ENCODE results near the gene DCAF15.

DCAF15 gene

DNA sequence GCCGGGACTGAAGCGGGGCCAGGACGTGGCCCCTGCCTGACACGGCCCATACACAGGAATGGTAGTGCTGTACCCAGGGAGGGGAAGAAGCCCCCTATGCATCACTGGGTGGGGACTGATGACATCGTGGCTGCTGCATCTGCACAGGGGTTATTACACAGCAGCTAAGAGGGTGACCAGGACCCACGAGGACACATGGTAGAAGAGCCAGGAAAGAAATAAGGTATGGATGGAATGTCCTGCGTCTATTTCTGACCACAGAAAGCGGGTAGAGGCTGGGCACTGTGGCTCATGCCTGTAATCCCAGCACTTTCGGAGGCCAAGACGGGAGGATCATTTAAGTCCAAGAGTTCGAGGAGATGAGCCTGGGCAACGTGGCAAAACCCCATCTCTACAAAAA lies 24.1 kb downstream of the DCAF15 start:
- DNase-seq (ENCODE audit: low read depth, low spot score), result no peak

- no peak for DNase-seq (ENCODE audit: low read depth, low spot score)
These were observed 25.5 kb downstream of the DCAF15 start for GRCh38 chr19:13977803-13978202.

DNA sequence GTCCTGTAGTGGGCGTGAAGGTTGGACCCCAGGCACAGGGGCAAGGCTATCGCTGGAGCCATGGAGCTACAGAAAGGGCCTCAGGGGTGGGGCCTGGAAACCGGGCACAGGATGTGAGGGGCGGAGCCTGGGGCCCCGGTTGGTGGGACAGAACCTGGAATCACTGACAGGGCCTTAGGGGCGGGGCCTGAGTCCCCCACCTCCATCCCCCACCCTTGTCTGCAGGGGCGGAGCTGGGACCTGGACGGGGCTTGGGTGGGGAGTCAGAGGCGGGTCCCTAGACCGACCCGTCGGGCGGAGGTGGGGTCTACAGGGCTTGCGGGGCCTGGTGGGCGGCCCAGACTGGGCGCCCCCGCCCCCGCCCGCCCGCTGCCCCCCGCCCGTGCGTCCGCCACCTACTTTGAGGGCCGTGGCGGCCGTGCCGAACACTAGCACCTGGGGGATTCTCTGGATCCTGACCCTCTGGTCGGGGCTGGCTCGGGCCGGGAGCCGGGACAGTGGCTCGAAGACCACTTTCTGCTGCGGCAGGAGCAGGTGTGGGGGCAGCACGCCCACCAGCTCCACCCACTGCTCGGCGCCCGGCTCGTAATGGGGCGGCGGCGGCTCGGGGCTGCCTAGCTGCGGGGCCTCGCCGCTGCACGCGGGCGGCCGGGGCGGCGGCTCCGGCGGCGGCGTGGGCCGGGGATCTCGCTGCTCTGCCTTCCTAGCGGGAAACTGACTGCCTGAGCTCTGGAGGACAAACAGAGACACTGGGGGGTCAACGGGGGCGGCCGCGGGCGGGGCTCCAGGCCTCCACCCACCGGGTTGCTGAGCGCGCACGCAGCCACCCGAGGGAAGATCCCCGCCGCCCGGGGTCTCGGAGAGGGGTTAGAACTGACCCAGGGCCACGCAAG lies 26.3 kb downstream of the DCAF15 start:
- DNase-seq (ENCODE audit: low read depth, low spot score), result no peak

- no peak for DNase-seq (ENCODE audit: low read depth, low spot score)
These were observed 26.9 kb downstream of the DCAF15 start for GRCh38 chr19:13979244-13979615.

DNA sequence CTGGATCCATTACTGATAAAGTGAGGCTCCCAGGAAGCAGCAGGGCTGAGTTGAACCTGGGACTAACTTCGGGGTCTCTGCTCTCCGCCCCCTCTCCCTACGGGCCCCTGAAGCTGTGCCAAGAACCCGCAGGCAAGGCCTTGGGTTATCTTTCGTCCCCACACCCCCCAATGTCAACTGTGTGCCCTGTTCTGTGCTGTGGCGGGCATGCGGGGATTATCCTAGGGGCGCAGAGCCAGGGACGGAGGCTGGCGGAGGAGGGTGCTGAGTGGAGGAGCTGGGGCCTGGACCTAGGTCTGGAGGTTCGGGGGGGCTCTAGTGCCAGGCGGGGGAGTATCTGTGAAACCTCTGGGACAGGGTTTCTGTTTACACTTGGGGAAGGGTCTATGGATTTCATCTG lies 27.4 kb downstream of the DCAF15 start:
- no peak for DNase-seq (ENCODE audit: low read depth, low spot score)

GRCh38 chr19:13980340-13980739 lies 28.0 kb downstream of the DCAF15 start:
- no peak for DNase-seq (ENCODE audit: low read depth, low spot score)

DNA sequence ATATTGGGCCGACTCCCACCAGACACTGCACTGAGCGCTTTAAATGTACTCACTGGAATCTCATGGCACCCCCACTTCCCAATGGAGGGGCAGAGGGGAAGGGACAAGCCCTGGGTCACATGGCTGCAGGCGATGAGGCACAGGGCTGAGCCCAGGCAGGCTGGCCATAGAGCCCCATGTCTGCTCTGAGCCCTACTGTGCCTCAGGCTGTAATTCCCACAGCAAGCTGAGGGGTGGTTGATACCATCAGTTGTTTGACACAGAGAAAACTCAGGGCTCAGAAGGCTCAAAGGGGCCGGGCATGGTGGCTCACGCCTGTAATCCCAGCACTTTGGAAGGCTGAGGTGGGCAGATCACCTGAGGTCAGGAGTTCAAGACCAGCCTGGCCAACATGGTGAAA lies 28.7 kb downstream of the DCAF15 start:
- DNase-seq (ENCODE audit: low read depth, low spot score), result no peak

DNA sequence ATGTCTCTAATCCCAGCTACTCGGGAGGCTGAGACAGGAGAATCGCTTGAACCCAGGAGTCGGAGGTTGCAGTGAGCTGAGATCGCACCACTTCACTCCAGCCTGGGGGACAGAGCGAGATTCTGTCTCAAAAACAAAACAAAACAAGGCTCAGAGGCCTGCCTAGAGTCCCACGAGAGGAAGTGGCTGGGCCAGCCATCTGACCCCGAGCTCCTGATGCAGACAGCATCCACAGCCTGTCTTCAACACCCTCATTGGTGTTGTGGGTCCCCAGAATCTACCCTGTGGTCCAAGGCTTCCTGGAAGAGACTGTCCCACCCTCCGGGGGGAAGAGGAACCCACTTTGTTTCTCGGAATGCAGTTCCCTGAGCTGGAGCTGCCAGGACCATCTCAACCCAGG lies 29.2 kb downstream of the DCAF15 start:
- DNase-seq (ENCODE audit: low read depth, low spot score), result no peak

GRCh38 chr19:13981988-13982501 lies 29.7 kb downstream of the DCAF15 start:
- no peak for DNase-seq (ENCODE audit: low read depth, low spot score)

GRCh38 chr19:13982773-13983172 lies 30.5 kb downstream of the DCAF15 start:
- no peak for DNase-seq (ENCODE audit: low read depth, low spot score)

- DNase-seq (ENCODE audit: low read depth, low spot score), result no peak
These were observed 31.0 kb downstream of the DCAF15 start for GRCh38 chr19:13983213-13983889.

GRCh38 chr19:13984186-13984585 lies 31.9 kb downstream of the DCAF15 start:
- no peak for DNase-seq (ENCODE audit: low read depth, low spot score)

- no peak for DNase-seq (ENCODE audit: low read depth, low spot score)
These were observed 32.8 kb downstream of the DCAF15 start for GRCh38 chr19:13984875-13985741.

DNA sequence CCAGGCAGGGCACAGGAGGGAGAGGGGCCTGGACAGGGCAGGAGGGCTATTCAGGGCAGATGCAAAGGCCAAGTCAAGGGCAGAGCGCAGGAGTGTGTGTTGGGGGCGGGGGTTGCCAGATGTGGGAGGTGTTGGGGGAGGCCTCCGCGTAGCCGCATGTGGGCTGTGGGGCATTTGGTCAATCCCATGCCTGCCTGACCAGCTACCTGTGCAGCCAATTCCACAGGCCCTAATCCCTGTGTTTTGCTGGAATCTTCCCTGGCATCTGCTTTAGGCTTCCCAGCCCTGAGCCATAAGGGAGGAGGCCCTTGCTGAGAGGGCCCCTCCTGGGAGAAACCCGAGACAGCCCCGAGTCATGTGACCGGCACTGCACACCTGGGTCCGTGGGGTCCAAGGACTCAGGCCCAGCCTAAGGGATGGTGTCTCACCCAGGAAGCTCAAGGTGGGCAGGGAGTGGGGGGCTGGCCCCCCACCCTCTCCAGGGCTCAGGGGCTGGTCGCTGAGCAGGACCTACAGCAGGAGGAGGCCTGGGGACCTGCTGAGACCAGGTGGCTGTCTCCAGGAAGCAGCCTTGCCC lies 33.5 kb downstream of the DCAF15 start:
- DNase-seq (ENCODE audit: low read depth, low spot score), result no peak

- DNase-seq (ENCODE audit: low read depth, low spot score), result peak; percentile 32
These were observed 34.1 kb downstream of the DCAF15 start for GRCh38 chr19:13986348-13986904.

GRCh38 chr19:13987101-13987890 lies 35.0 kb downstream of the DCAF15 start:
- DNase-seq (ENCODE audit: low read depth, low spot score), result no peak

DNA sequence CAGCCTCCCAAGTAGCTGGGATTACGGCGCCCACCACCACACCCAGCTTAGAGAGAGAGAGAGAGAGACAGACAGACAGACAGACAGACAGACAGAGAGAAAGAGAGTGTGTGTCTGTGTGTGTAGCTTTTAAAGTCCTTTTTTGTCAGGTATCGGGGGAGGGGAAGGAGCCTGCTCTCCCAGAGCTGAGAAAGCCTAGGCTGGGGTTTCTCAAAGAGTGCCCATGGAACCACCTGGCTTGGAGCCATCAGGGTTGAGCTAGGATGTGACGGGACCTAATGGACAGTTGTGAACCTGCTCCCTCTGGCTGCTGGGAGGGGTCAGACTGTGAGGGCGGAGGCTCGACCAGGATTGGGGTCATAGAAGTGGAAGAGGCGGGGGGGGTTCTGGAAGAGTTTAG lies 37.2 kb downstream of the DCAF15 start:
- DNase-seq (ENCODE audit: low read depth, low spot score), result no peak

DNA sequence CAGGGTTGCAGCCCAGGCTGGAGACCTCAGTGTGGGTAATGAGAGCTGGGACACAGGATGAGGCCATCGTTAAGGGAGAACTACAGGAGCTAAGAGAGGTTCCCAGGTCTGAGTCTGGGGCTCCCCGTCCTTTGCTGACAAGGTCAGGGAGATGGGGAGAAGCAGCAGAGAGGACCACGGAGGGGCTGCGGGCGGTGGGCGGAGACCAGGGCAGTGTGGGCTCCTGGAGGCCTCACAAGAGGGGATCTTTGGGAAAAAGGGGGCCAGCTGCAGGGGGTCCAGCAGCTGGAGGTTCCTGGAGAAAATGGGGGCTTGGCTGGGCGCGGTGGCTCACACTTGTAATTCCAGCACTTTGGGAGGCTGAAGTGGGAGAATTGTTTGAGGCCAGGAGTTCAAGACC lies 37.8 kb downstream of the DCAF15 start:
- no peak for DNase-seq (ENCODE audit: low read depth, low spot score)

DNA sequence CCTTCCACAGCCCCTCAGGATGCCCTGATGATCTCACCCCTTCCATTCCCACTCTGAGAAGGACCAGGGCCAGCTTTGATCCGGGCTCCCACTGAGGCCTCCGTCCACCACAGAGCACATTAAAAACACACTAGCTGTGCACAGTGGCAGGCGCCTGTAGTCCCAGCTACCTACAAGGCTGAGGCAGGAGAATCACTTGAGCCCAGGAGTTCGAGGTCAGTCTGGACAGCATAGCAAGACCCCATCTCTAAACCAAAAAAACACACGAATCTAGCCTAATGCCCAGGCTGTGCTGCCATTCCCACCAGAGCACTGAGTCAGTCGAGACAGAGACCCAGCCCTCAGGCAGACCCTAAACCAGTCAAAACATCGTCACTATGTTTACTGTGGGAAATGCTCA lies 39.7 kb downstream of the DCAF15 start:
- no peak for DNase-seq (ENCODE audit: low read depth, low spot score)

DNA sequence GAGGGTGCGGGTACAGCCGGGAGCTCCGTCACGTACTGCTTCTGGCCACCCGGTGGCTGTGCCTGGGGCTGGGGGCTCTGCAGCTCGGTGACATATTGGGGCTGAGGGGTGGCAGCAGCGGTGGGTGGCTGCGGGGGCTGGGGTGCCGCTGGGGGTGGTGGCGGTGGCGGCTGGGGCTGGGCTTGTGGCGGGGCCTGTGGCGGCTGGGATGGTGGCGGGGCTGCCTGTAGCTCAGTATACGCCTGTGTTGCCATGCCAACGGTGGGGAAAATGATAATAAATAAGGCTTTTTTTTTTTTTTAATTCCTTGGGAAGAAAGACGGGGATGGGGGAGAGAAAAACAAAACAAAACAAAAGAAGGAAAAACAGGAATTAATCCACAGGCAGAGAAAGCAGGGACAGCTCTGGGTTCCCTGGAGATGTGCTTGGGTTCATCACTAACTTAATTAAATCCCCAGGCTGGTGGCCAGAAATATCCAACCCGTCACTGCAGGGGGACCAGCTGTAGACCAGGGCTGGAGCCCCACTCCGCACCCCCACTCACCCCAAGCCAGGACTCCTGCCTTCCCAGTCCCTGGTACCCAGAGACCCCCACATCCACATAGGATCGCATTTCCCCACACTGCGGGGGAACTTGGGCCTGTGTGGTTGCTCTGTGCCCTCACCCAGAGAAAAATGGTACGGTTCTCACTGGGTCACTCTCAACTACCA lies 41.4 kb downstream of the DCAF15 start:
- no peak for DNase-seq (ENCODE audit: low read depth, low spot score)

Measured in smooth muscle cell of the brain vasculature (primary cell).